Lung (tissue), 12 donors: ENCODE data around the gene RABIF. TPM values are rescaled to one million over a fixed set of nuclear protein-coding genes. Genes with fewer than 3 reads are reported as not detected.
"Not testable (repeated sequence)": the region's sequence is repeated elsewhere in the genome, so short reads cannot be mapped to it uniquely, and the experiment has no call there.

Source experiments
- ATAC-seq: fragments of 200-7000 bp; cut with Tn5 transposase; one replicate; pipeline ENCODE4 v1.9.1; 2020; ENCODE audit warnings: moderate number of reproducible peaks; ENCODE audit not compliant: insufficient read depth, low FRiP score
- DNase-seq, 3 donors: peaks; one replicate each; pipeline ENCODE4 v3.0.0-alpha.2; 2013 to 2017
- H3K27ac ChIP-seq, 2 donors: one replicate each; pipeline ENCODE4 v1.5.1; 2013; ENCODE audit warnings: mild to moderate bottlenecking in 2 of 2, moderate library complexity in 2 of 2, control low read depth in 1 of 2, inconsistent platforms in 1 of 2, low read depth in 1 of 2, low read length in 1 of 2
- H3K27me3 ChIP-seq, 3 donors: one replicate each; pipeline ENCODE4 v1.5.1; 2013; ENCODE audit warnings: low read length in 2 of 3; ENCODE audit not compliant: control insufficient read depth in 3 of 3, insufficient read depth in 3 of 3
- H3K36me3 ChIP-seq, 4 donors: one replicate each; pipeline ENCODE4 v1.5.1; 2013; ENCODE audit warnings: low read length in 4 of 4, mild to moderate bottlenecking in 1 of 4, moderate library complexity in 1 of 4; ENCODE audit not compliant: control insufficient read depth in 4 of 4, insufficient read depth in 4 of 4
- H3K4me1 ChIP-seq, 5 donors: one replicate each; pipeline ENCODE4 v1.5.1; 2013; ENCODE audit warnings: low read length in 5 of 5, mild to moderate bottlenecking in 2 of 5, moderate library complexity in 1 of 5; ENCODE audit not compliant: control insufficient read depth in 5 of 5, insufficient read depth in 5 of 5
- H3K4me3 ChIP-seq: one replicate; pipeline ENCODE4 v1.5.1; 2013; ENCODE audit warnings: mild to moderate bottlenecking, control low read depth, moderate library complexity
- H3K9ac ChIP-seq, 2 donors: one replicate each; pipeline ENCODE4 v1.5.1; 2013; ENCODE audit warnings: low read length in 2 of 2, control low read depth in 1 of 2; ENCODE audit not compliant: insufficient read depth in 1 of 2
- H3K9me3 ChIP-seq, 4 donors: one replicate each; pipeline ENCODE4 v1.5.1; 2013; ENCODE audit warnings: low read length in 3 of 4, mild to moderate bottlenecking in 1 of 4, moderate library complexity in 1 of 4; ENCODE audit not compliant: control insufficient read depth in 4 of 4, insufficient read depth in 3 of 4
- CTCF ChIP-seq: IDR thresholded peaks from 2 replicates; pipeline ENCODE4 v1.5.1; 2012; ENCODE audit warnings: mild to moderate bottlenecking; ENCODE audit errors: control extremely low read depth, extremely low read depth
- WGBS, 2 donors: extraction: QIAGEN DNeasy Blood & Tissue Kit; methylation state at CpG; one replicate each; pipeline ENCODE4 v1.1.7; 2013; 5-methylcytosine and 5-hydroxymethylcytosine counted together
- polyA plus RNA-seq, 2 donors: library from polyadenylated mRNA; stranded (reverse); fragments of 200-250 nt; gene quantifications; one replicate each; pipeline ENCODE4 v1.2.1, GENCODE V29; 2013
- total RNA-seq, 2 donors: library from RNA; depleted of rRNA in 1 of 2; stranded (reverse); fragments of >200 nt in 1 of 2; gene quantifications; one replicate each; pipeline ENCODE4 v1.2.1, GENCODE V29; 2014 to 2021
- donor health status: control.
- donor health status: control.
- donor health status: Bipolar disorder and iron deficiency.
- donor health status: healthy.
- donor health status: DM: yes; HTN: yes; CAD: no.

Gene RABIF
- total and polyA plus RNA-seq, 4 donors: 6.2 to 10.3 (median 8.2) TPM

DNA sequence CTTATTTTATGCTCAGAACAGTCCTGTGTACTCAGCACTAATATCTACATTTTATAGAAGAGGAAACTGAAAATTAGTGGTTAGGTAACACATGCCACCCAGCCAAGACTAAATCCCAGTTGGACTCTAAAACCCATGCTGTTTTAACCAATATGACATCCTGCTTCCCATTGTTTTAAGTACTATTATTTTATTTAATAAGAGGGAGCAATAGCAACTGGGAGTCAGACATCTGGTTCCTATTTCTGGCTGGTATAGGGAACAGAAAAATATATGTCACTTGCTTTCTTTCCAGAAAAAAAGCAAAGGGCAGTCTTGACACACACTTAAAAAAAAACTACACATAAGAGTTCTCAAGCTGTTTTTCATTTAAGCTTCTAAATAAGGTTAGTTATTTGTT, 26.2 kb upstream of the RABIF start:
- TF ChIP-seq CTCF: no peak
- Histone ChIP-seq H3K27ac (no peak overlapping the region), H3K4me1 (no peaks in the 10 kb centered on the region), H3K9me3 (no peaks in the 10 kb centered on the region), H3K4me3 (no peak overlapping the region), H3K27me3 (no peaks in the 10 kb centered on the region), H3K9ac (no peak overlapping the region), H3K36me3 (peaks cover 12 to 50% (median 32%) of the 10 kb centered on the region in 4 donors)
- DNase-seq (no peak), ATAC-seq (no peak)

- not testable (repeated sequence) for H3K27me3 ChIP-seq, H3K27ac ChIP-seq, H3K4me1 ChIP-seq, H3K9me3 ChIP-seq, DNase-seq, ATAC-seq, H3K9ac ChIP-seq, H3K4me3 ChIP-seq
- peaks cover 17 to 46% (median 39%) of the 10 kb centered on the region in 4 donors for H3K36me3 ChIP-seq
- WGBS, 2 donors: 83 to 90% methylated on average over 4 of the region's 4 CpGs
These were observed 23.5 kb upstream of the RABIF start for GRCh38 chr1:202912476-202912875.

DNA sequence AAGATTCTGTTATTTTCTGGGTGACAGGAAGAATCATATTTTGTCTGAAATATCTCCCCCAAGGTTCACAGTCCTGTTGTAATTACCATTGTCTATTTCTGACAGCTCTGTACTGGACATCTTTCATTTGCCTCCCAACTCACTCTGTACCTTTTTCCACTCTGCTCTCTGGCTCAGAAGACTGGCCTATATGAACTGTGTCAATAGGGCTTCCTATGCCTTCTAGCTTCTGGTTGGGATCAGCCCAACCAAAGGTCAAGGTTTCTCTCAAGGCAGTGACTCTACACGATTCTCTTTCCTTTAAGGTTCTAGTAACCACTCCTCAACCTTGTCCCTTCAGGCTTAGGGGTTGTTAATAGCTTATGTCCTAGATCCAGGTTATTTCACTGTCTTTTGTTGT, 20.5 kb upstream of the RABIF start:
- H3K27ac ChIP-seq: no peak overlapping the region
- WGBS, 2 donors: 85 to 94% methylated on average over 1 of the region's 1 CpG
- H3K9ac ChIP-seq: no peak overlapping the region
- no peaks in the 10 kb centered on the region for H3K4me1 ChIP-seq
- no peaks in the 10 kb centered on the region for H3K27me3 ChIP-seq
- H3K4me3 ChIP-seq: no peak overlapping the region
- no peaks in the 10 kb centered on the region for H3K9me3 ChIP-seq
- DNase-seq (no peak), ATAC-seq (no peak)
- no peak for TF ChIP-seq CTCF
- H3K36me3 ChIP-seq: peaks cover 13 to 35% (median 32%) of the 10 kb centered on the region in 4 donors

- no peak for TF ChIP-seq CTCF
- no peak overlapping the region for H3K9ac ChIP-seq
- H3K36me3 ChIP-seq: peaks cover 13 to 32% (median 30%) of the 10 kb centered on the region in 4 donors
- DNase-seq (no peak), ATAC-seq (no peak)
- H3K4me3 ChIP-seq: no peak overlapping the region
- H3K4me1 ChIP-seq: no peaks in the 10 kb centered on the region
- no peaks in the 10 kb centered on the region for H3K27me3 ChIP-seq
- 96 to 98% methylated on average over 6 of the region's 6 CpGs for WGBS, 2 donors
- H3K9me3 ChIP-seq: no peaks in the 10 kb centered on the region
- H3K27ac ChIP-seq: no peak overlapping the region
These were observed 20.0 kb upstream of the RABIF start for GRCh38 chr1:202908998-202909397.
